Hepatocyte (in vitro differentiated cells): ENCODE data around the gene ZBTB16. TPM values are rescaled to one million over a fixed set of nuclear protein-coding genes. Genes with fewer than 3 reads are reported as not detected.

Source experiments
- DNase-seq: peaks from one replicate; pipeline ENCODE4 v3.0.0-alpha.2; 2016; ENCODE audit warnings: low spot score
- H2AFZ ChIP-seq: fragments of 200-600 bp; sonication (generic); 2 replicates; pipeline ENCODE4 v1.6.0; 2016; ENCODE audit warnings: antibody characterized with exemption, mild to moderate bottlenecking
- H3K27ac ChIP-seq: fragments of 200-600 bp; sonication (generic); 2 replicates; pipeline ENCODE4 v1.5.1; 2016; ENCODE audit warnings: mild to moderate bottlenecking
- H3K27me3 ChIP-seq: fragments of 200-600 bp; sonication (generic); 2 replicates; pipeline ENCODE4 v1.6.1; 2016
- H3K36me3 ChIP-seq: fragments of 200-600 bp; sonication (generic); replicated peaks from 2 replicates; pipeline ENCODE4 v1.5.1; 2016; ENCODE audit warnings: low read depth; ENCODE audit not compliant: insufficient read depth
- H3K4me1 ChIP-seq: fragments of 200-600 bp; sonication (generic); 2 replicates; pipeline ENCODE4 v1.5.1; 2016; ENCODE audit warnings: mild to moderate bottlenecking, moderate library complexity; ENCODE audit not compliant: insufficient read depth
- H3K4me2 ChIP-seq: fragments of 200-600 bp; sonication (generic); 2 replicates; pipeline ENCODE4 v1.6.0; 2016
- H3K4me3 ChIP-seq: fragments of 200-600 bp; sonication (generic); 2 replicates; pipeline ENCODE4 v1.5.1; 2016; ENCODE audit warnings: mild to moderate bottlenecking
- H3K79me2 ChIP-seq: fragments of 200-600 bp; sonication (generic); 2 replicates; pipeline ENCODE4 v1.6.0; 2017; ENCODE audit warnings: mild to moderate bottlenecking
- H3K9me2 ChIP-seq: fragments of 200-600 bp; sonication (generic); replicated peaks from 2 replicates; pipeline ENCODE4 v1.6.0; 2017; ENCODE audit warnings: mild to moderate bottlenecking; ENCODE audit not compliant: insufficient read depth
- H3K9me3 ChIP-seq: fragments of 200-600 bp; sonication (generic); 2 replicates; pipeline ENCODE4 v1.5.1; 2016; ENCODE audit warnings: low read depth, mild to moderate bottlenecking
- H4K20me1 ChIP-seq: fragments of 200-600 bp; sonication (generic); 2 replicates; pipeline ENCODE4 v1.6.0; 2016; ENCODE audit warnings: mild to moderate bottlenecking; ENCODE audit not compliant: insufficient read depth, poor library complexity, severe bottlenecking
- CTCF ChIP-seq: fragments of 200-600 bp; sonication (generic); IDR thresholded peaks from 2 replicates; pipeline ENCODE4 v1.5.1; 2016; ENCODE audit warnings: antibody characterized with exemption, mild to moderate bottlenecking; ENCODE audit not compliant: poor library complexity
- EZH2 ChIP-seq: fragments of 200-600 bp; sonication (generic); IDR thresholded peaks from 2 replicates; pipeline ENCODE4 v1.6.1; 2016; ENCODE audit warnings: antibody characterized with exemption, mild to moderate bottlenecking, borderline replicate concordance
- EZH2phosphoT487 ChIP-seq: fragments of 200-600 bp; sonication (generic); IDR thresholded peaks from one replicate; pipeline ENCODE4 v1.6.1; 2018; ENCODE audit warnings: antibody characterized with exemption, mild to moderate bottlenecking, low read depth, moderate library complexity; ENCODE audit not compliant: unreplicated experiment, severe bottlenecking
- WGBS: methylation state at CpG from one replicate; pipeline ENCODE4 v1.1.6; 2016; ENCODE audit warnings: low lambda C conversion rate; ENCODE audit errors: missing lambda C conversion rate; 5-methylcytosine and 5-hydroxymethylcytosine counted together
- polyA plus RNA-seq: library from polyadenylated mRNA; unstranded; fragments of >200 nt; fragmentation: Nextera tagmentation; extraction: Ambion mirVana; gene quantifications from 2 replicates; pipeline ENCODE4 v1.2.1, GENCODE V29; 2016
- total RNA-seq: library from RNA; depleted of rRNA; stranded (reverse); fragments of >200 nt; gene quantifications from 2 replicates; pipeline ENCODE4 v1.2.3, GENCODE V29; 2014

ZBTB16 gene
- total and polyA plus RNA-seq, 2 experiments from 2014 or later: 30.1 to 52.3 TPM

DNA sequence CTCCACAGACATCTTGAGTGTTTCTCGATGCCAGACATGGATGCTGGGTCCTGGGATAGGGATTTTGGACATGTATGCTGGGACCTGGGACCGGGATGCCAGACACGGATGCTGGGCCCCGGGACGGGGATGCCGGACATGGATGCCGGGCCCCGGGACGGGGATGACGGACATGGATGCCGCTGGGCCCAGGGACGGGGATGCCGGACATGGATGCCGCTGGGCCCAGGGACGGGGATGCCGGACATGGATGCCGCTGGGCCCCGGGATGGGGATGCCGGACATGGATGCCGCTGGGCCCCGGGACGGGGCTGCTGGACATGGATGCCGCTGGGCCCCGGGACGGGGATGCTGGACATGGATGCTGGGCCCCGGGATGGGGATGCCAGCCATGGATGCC lies 139.5 kb downstream of the ZBTB16 start:
- WGBS: 97% methylated on average over 23 of the region's 26 CpGs
- Histone ChIP-seq H4K20me1 (no peaks in the 10 kb centered on the region), H3K4me3 (no peak overlapping the region), H3K27ac (peak overlapping the region; percentile 74), H3K27me3 (no peaks in the 10 kb centered on the region), H3K4me1 (peaks cover 28% of the 10 kb centered on the region), H2AFZ (no peak overlapping the region), H3K9me2 (no peaks in the 10 kb centered on the region), H3K36me3 (no peaks in the 10 kb centered on the region), H3K4me2 (no peak overlapping the region), H3K9me3 (no peaks in the 10 kb centered on the region), H3K79me2 (peaks cover 20% of the 10 kb centered on the region)
- TF ChIP-seq EZH2 (no peak), CTCF (no peak), EZH2phosphoT487 (no peak)
- no peak for DNase-seq

DNA sequence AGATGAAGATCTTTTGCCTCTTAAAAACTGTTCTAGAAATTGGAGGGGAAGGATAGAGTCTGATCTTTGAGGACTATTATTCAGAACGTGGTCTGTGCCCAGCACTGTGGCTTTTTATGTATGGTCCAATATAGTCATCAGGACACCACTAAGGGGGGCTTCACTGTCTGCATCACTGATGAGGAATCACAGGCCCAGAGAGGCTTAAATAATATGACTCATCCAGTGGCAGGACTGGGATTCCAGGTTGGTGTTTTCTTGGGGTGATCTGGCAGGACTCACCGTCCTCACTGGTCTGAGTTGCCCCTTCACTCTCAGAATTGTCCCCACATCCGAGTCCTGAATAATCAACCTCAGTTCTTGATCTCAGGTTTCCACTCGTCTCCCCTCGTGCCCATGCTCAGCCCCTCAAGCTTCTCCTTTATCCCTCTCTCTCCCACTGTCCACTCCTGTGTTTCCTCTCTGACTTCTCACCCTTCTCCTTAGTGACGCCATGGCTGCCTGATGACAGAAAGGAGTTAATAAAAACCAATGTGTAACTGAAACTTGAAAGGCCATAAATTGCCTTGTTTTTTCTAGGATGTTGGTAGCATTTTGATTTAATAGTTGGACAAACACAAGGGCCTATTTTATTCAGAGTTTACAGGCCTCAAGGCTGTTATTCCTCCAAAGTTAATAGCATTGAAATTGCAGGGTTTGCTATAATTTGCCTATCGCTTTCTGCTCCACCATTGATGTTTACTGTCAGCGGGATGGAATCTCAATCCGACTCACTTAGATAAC lies 141.0 kb downstream of the ZBTB16 start:
- Histone ChIP-seq H3K4me3 (no peak overlapping the region), H3K4me1 (peaks cover 28% of the 10 kb centered on the region), H3K9me2 (no peaks in the 10 kb centered on the region), H3K9me3 (no peaks in the 10 kb centered on the region), H3K36me3 (no peaks in the 10 kb centered on the region), H2AFZ (no peak overlapping the region), H3K27ac (peak overlapping the region; percentile 28), H3K4me2 (no peak overlapping the region), H3K79me2 (peaks cover 18% of the 10 kb centered on the region), H3K27me3 (no peaks in the 10 kb centered on the region), H4K20me1 (no peaks in the 10 kb centered on the region)
- 66% methylated on average over 9 of the region's 9 CpGs for WGBS
- TF ChIP-seq CTCF (no peak), EZH2 (no peak), EZH2phosphoT487 (no peak)
- no peak for DNase-seq

GRCh38 chr11:114201219-114201618 lies 141.7 kb downstream of the ZBTB16 start:
- H3K36me3 ChIP-seq: no peaks in the 10 kb centered on the region
- H4K20me1 ChIP-seq: no peaks in the 10 kb centered on the region
- 84% methylated on average over 8 of the region's 8 CpGs for WGBS
- H3K9me3 ChIP-seq: no peaks in the 10 kb centered on the region
- no peaks in the 10 kb centered on the region for H3K9me2 ChIP-seq
- peaks cover 28% of the 10 kb centered on the region for H3K4me1 ChIP-seq
- no peaks in the 10 kb centered on the region for H3K27me3 ChIP-seq
- H3K27ac ChIP-seq: no peak overlapping the region
- H3K4me2 ChIP-seq: no peak overlapping the region
- no peak overlapping the region for H3K4me3 ChIP-seq
- no peak overlapping the region for H2AFZ ChIP-seq
- TF ChIP-seq CTCF (no peak), EZH2 (no peak), EZH2phosphoT487 (no peak)
- H3K79me2 ChIP-seq: peaks cover 14% of the 10 kb centered on the region
- no peak for DNase-seq
